BE2C (cell line): ENCODE results near the gene PON3. TPM values are rescaled to one million over a fixed set of nuclear protein-coding genes. Genes with fewer than 3 reads are reported as not detected.

ENCODE experiments used
- DNase-seq: peaks from one replicate; pipeline ENCODE4 v3.0.0-alpha.2; 2020
- H3K27me3 ChIP-seq: fragments of 250-450 bp; sonication (Bioruptor Pico); 2 replicates; pipeline ENCODE4 v1.5.1; 2020; ENCODE audit warnings: mild to moderate bottlenecking
- H3K36me3 ChIP-seq: fragments of 250-450 bp; sonication (Bioruptor Pico); 2 replicates; pipeline ENCODE4 v1.5.1; 2020; ENCODE audit warnings: mild to moderate bottlenecking
- H3K4me1 ChIP-seq: fragments of 250-450 bp; sonication (Bioruptor Pico); 2 replicates; pipeline ENCODE4 v1.5.1; 2020
- H3K4me3 ChIP-seq: 2 replicates; pipeline ENCODE4 v1.5.1; 2011; ENCODE audit warnings: low read depth, low read length
- H3K9me3 ChIP-seq: fragments of 250-450 bp; sonication (Bioruptor Pico); 2 replicates; pipeline ENCODE4 v1.5.1; 2020
- CTCF ChIP-seq: IDR thresholded peaks from 2 replicates; pipeline ENCODE4 v1.5.1; 2012; ENCODE audit warnings: mild to moderate bottlenecking, low read depth, low read length
- polyA plus RNA-seq: library from polyadenylated mRNA; unstranded; fragments of >200 nt; gene quantifications from one replicate; pipeline ENCODE4 v1.2.1, GENCODE V29; 2012; ENCODE audit warnings: low read depth, missing spikeins; ENCODE audit not compliant: insufficient read length, insufficient read depth

The PON3 gene
- not detected for polyA plus RNA-seq

GRCh38 chr7:95396136-95397032 lies at the start of gene PON3:
TSS of gene PON3 (minus strand) at chr7:95396375. CDS start at chr7:95396350, 25 bp downstream.
- H3K4me3 ChIP-seq: no peak within 1 kb of the TSS
- TF ChIP-seq CTCF: no peak
- no peaks in the 10 kb centered on the region for H3K36me3 ChIP-seq
- H3K27me3 ChIP-seq: no peaks in the 10 kb centered on the region; the same call in 1 of the 2 replicates
- DNase-seq: no peak
- H3K4me1 ChIP-seq: no peaks in the 10 kb centered on the region
- H3K9me3 ChIP-seq: no peaks in the 10 kb centered on the region

DNA sequence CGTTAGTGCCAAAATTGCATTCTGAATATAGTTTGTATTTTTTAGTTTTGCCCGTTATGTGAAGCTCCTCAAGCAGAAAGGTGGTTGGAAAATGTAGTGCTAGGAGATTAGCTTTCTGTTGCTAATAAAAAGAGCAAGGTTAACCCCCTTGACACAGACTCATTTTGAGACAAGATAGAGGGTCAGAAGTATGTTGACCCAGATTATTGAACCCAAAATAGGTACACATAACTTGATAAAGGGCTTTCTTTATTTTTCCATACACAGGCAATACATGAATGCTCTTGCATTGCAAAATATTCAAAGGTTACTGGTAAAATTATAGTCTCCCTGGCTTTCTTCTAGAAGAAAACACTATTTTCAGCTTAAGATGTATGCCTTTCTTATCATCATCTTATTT lies 48.6 kb upstream of the PON3 start:
- H3K27me3 ChIP-seq: no peaks in the 10 kb centered on the region
- H3K4me1 ChIP-seq: no peaks in the 10 kb centered on the region
- H3K4me3 ChIP-seq: no peak overlapping the region
- no peak for DNase-seq
- H3K9me3 ChIP-seq: no peaks in the 10 kb centered on the region
- no peak for TF ChIP-seq CTCF
- no peaks in the 10 kb centered on the region for H3K36me3 ChIP-seq

DNA sequence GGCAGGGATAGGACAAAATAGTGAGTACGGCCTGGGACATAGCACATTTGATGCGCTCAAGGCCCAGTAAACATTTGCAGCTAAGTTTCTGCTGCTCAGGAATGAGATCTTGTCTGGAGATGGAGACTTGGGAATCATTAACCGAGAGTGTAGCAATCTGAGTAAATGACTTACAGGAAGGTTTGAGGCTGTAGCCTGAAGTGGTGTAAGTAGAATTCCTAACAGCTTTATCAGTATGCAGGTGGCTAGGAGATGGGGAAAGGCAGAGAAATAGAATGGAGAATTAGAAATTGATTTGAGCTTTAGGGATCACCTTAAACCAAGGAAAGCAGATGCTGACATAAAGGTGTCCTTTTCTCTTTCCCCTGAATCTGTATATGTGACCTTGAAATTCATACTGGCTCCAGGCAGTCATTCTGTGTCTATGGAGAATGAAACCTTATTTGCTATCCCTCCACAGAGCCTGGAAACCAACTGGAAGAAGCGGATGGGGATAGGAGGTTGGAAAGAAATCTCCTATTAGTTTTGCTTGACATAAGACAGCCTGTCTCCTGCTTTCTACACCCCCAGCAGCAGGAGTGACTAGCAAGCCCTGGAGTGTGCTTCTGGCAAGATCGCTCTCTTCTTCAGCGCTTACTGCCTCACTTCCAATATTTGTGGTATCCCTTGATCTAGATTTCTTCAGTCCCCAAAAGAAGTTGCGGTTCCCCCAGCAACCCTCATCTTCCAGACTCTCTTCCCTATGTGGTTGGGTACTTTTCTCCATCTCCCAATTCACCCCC lies 45.1 kb upstream of the PON3 start:
- no peaks in the 10 kb centered on the region for H3K4me1 ChIP-seq
- DNase-seq: no peak
- no peak for TF ChIP-seq CTCF
- no peaks in the 10 kb centered on the region for H3K27me3 ChIP-seq
- no peaks in the 10 kb centered on the region for H3K36me3 ChIP-seq
- no peaks in the 10 kb centered on the region for H3K9me3 ChIP-seq
- no peak overlapping the region for H3K4me3 ChIP-seq

DNA sequence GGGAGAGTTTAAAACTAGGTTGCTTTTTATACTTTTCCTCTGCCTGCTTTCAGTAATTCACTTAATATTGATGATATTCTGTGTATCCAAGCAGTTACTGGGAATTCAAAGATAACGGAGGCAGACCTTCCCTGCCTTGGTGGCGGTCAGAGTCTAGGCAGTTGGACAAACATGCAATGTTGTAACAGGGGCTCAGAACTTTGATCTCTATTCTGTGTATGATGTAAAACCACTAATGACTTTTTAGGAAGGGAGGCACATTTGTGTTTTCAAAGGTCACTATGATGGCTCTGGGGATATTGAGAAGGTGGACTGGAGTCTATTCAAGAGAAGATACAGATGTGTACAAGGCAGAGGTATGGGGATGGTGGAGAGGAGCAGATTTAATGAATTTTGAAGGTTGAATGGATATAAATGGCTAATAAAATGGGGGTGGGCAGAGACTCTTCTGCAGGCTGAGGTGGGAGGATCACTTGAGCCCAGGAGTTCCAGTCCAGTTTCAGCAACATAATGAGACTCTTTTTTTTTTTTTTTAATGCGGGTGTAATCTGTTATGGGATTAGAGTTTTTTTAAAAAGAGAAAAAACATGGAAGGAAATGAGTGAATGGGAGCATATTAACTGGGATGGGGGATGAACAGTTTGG lies 44.3 kb upstream of the PON3 start:
- Histone ChIP-seq H3K9me3 (no peaks in the 10 kb centered on the region), H3K4me3 (no peak overlapping the region), H3K36me3 (no peaks in the 10 kb centered on the region), H3K27me3 (no peaks in the 10 kb centered on the region), H3K4me1 (no peaks in the 10 kb centered on the region)
- DNase-seq: no peak
- no peak for TF ChIP-seq CTCF

DNA sequence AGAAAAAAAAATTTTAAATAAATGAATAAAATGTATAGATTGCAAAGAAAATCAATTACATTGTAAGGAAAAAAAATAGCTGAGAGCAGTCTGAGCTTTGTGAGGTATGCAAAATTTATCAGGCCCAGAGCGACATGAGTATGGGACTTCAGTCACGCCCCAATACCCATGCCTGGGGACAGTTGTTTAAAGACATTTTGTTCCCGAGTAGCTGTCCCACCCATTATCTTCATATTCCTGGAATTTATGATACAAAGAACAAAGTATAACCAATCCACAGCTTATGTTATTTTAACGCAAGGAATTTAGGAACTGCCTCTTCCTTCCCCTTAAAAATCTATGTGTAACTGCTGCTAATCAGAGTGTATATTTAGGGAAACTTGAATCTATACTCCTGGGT lies 40.2 kb upstream of the PON3 start:
- no peaks in the 10 kb centered on the region for H3K4me1 ChIP-seq
- no peak for TF ChIP-seq CTCF
- no peak for DNase-seq
- no peak overlapping the region for H3K4me3 ChIP-seq
- no peaks in the 10 kb centered on the region for H3K9me3 ChIP-seq
- no peaks in the 10 kb centered on the region for H3K27me3 ChIP-seq
- no peaks in the 10 kb centered on the region for H3K36me3 ChIP-seq
